ENCODE results near the gene TSPO.

Gene TSPO

GRCh38 chr22:43206509-43207161 lies 55.3 kb downstream of the TSPO start:
- H3K4me3 ChIP-seq (ENCODE audit: low read depth, low read length), result no peak overlapping the region
- no peak for TF ChIP-seq CTCF (IDR thresholded peaks at IDR 0.05)
- H3K4me2 ChIP-seq (ENCODE audit: low read length), result no peak overlapping the region
- H3K36me3 ChIP-seq (ENCODE audit: control insufficient read depth, insufficient read depth, low read length), result no peaks in the 10 kb centered on the region
- H3K79me2 ChIP-seq, result no peaks in the 10 kb centered on the region
- H3K27ac ChIP-seq, result no peak overlapping the region
- no peaks in the 10 kb centered on the region for H3K27me3 ChIP-seq (ENCODE audit: control insufficient read depth, insufficient read depth, low read length)
- H2AFZ ChIP-seq, result no peak overlapping the region
- H3K9ac ChIP-seq, result no peak overlapping the region
- H3K9me3 ChIP-seq (ENCODE audit: control insufficient read depth, low read length), result no peaks in the 10 kb centered on the region
- no peaks in the 10 kb centered on the region for H3K4me1 ChIP-seq

GRCh38 chr22:43207386-43207785 lies 56.0 kb downstream of the TSPO start:
- Histone ChIP-seq H3K4me2 (ENCODE audit: low read length) (no peak overlapping the region), H3K36me3 (ENCODE audit: control insufficient read depth, insufficient read depth, low read length) (no peaks in the 10 kb centered on the region), H3K9me3 (ENCODE audit: control insufficient read depth, low read length) (no peaks in the 10 kb centered on the region), H3K4me1 (no peaks in the 10 kb centered on the region), H3K79me2 (no peaks in the 10 kb centered on the region), H3K4me3 (ENCODE audit: low read depth, low read length) (no peak overlapping the region), H3K9ac (no peak overlapping the region), H3K27me3 (ENCODE audit: control insufficient read depth, insufficient read depth, low read length) (no peaks in the 10 kb centered on the region), H3K27ac (no peak overlapping the region), H2AFZ (no peak overlapping the region)
- no peak for TF ChIP-seq CTCF (IDR thresholded peaks at IDR 0.05)

- H3K27ac ChIP-seq, result no peak overlapping the region
- H3K4me3 ChIP-seq (ENCODE audit: low read depth, low read length), result no peak overlapping the region
- no peaks in the 10 kb centered on the region for H3K9me3 ChIP-seq (ENCODE audit: control insufficient read depth, low read length)
- H3K36me3 ChIP-seq (ENCODE audit: control insufficient read depth, insufficient read depth, low read length), result no peaks in the 10 kb centered on the region
- no peak overlapping the region for H3K9ac ChIP-seq
- H3K4me1 ChIP-seq, result no peaks in the 10 kb centered on the region
- no peaks in the 10 kb centered on the region for H3K27me3 ChIP-seq (ENCODE audit: control insufficient read depth, insufficient read depth, low read length)
- no peak overlapping the region for H2AFZ ChIP-seq
- no peaks in the 10 kb centered on the region for H3K79me2 ChIP-seq
- TF ChIP-seq CTCF (IDR thresholded peaks at IDR 0.05), result no peak
- H3K4me2 ChIP-seq (ENCODE audit: low read length), result no peak overlapping the region
Measured at GRCh38 chr22:43207849-43208702, 56.7 kb downstream of the TSPO start.

- no peak overlapping the region for H3K4me3 ChIP-seq (ENCODE audit: low read depth, low read length)
- no peak overlapping the region for H2AFZ ChIP-seq
- no peaks in the 10 kb centered on the region for H3K36me3 ChIP-seq (ENCODE audit: control insufficient read depth, insufficient read depth, low read length)
Measured at GRCh38 chr22:43208703-43209522, 57.6 kb downstream of the TSPO start.

More at GRCh38 chr22:43208703-43209522, 57.6 kb downstream of the TSPO start:
- no peaks in the 10 kb centered on the region for H3K9me3 ChIP-seq (ENCODE audit: control insufficient read depth, low read length)
- no peak overlapping the region for H3K27ac ChIP-seq
- no peaks in the 10 kb centered on the region for H3K79me2 ChIP-seq
- no peak for TF ChIP-seq CTCF (IDR thresholded peaks at IDR 0.05)
- H3K27me3 ChIP-seq (ENCODE audit: control insufficient read depth, insufficient read depth, low read length), result no peaks in the 10 kb centered on the region
- H3K9ac ChIP-seq, result no peak overlapping the region
- no peak overlapping the region for H3K4me2 ChIP-seq (ENCODE audit: low read length)
- H3K4me1 ChIP-seq, result no peaks in the 10 kb centered on the region
